SK-N-SH treated with all-trans-retinoic acid at 6 μM for 48 hours (cell line): ENCODE data around the gene CAMK2A.

Experiments used
- ATAC-seq: fragments of 200-7000 bp; cut with Tn5 transposase; 3 replicates; pipeline ENCODE4 v1.9.1; 2020; ENCODE audit warnings: mild to moderate bottlenecking, moderate library complexity
- ARNTL ChIP-seq: fragments of 450-650 bp; formaldehyde crosslinking; IDR thresholded peaks from 2 replicates; pipeline ENCODE4 v1.5.0; 2020; ENCODE audit warnings: low read depth, mild to moderate bottlenecking, moderate library complexity, borderline replicate concordance
- BACH2 ChIP-seq: fragments of 250-450 bp; sonication (Bioruptor Pico); IDR thresholded peaks from 2 replicates; pipeline ENCODE4 v1.9.0; 2021; ENCODE audit warnings: mild to moderate bottlenecking, borderline replicate concordance
- CSDC2 ChIP-seq: fragments of 250-450 bp; sonication (Bioruptor Pico); IDR thresholded peaks from 2 replicates; pipeline ENCODE4 v1.5.0; 2020; ENCODE audit warnings: mild to moderate bottlenecking, moderate library complexity
- GLIS3 ChIP-seq: fragments of 250-450 bp; sonication (Bioruptor Pico); IDR thresholded peaks from 2 replicates; pipeline ENCODE4 v1.5.0; 2020; ENCODE audit warnings: mild to moderate bottlenecking, moderate library complexity
- OSR1 ChIP-seq: fragments of 250-450 bp; sonication (Bioruptor Pico); IDR thresholded peaks from 2 replicates; pipeline ENCODE4 v1.8.0; 2022; ENCODE audit warnings: moderate library complexity, mild to moderate bottlenecking, inconsistent platforms
- POU6F1 ChIP-seq: fragments of 250-450 bp; sonication (Bioruptor Pico); IDR thresholded peaks from 2 replicates; pipeline ENCODE4 v1.8.0; 2021; ENCODE audit warnings: low read depth, mild to moderate bottlenecking, moderate library complexity, borderline replicate concordance
- PPARA ChIP-seq: fragments of 250-450 bp; sonication (Bioruptor Pico); IDR thresholded peaks from 2 replicates; pipeline ENCODE4 v1.5.0; 2020; ENCODE audit warnings: mild to moderate bottlenecking, borderline replicate concordance
- SNAI2 ChIP-seq: fragments of 250-450 bp; sonication (Bioruptor Pico); IDR thresholded peaks from 2 replicates; pipeline ENCODE4 v1.5.0; 2020; ENCODE audit warnings: mild to moderate bottlenecking, moderate library complexity
- TOX ChIP-seq: fragments of 250-450 bp; sonication (Bioruptor Pico); IDR thresholded peaks from 2 replicates; pipeline ENCODE4 v1.8.0; 2021; ENCODE audit warnings: mild to moderate bottlenecking, moderate library complexity, borderline replicate concordance
- TSHZ2 ChIP-seq: fragments of 250-450 bp; sonication (Bioruptor Pico); IDR thresholded peaks from 2 replicates; pipeline ENCODE4 v1.5.0; 2020; ENCODE audit warnings: mild to moderate bottlenecking, moderate library complexity
- ZFP3 ChIP-seq: fragments of 250-450 bp; sonication (Bioruptor Pico); IDR thresholded peaks from 2 replicates; pipeline ENCODE4 v1.5.0; 2020; ENCODE audit warnings: mild to moderate bottlenecking, moderate library complexity
- ZFP30 ChIP-seq: fragments of 450-650 bp; formaldehyde crosslinking; IDR thresholded peaks from 2 replicates; pipeline ENCODE4 v1.5.0; 2022; ENCODE audit warnings: mild to moderate bottlenecking, moderate library complexity
- ZNF8 ChIP-seq: fragments of 450-650 bp; formaldehyde crosslinking; IDR thresholded peaks from 2 replicates; pipeline ENCODE4 v1.5.0; 2020; ENCODE audit warnings: mild to moderate bottlenecking, moderate library complexity
- TF ChIP-seq, protein P1 (sequence below): fragments of 250-450 bp; sonication (Bioruptor Pico); IDR thresholded peaks from 2 replicates; pipeline ENCODE4 v1.5.1; 2021; ENCODE audit warnings: mild to moderate bottlenecking, moderate library complexity
- TF ChIP-seq, protein P2 (sequence below): fragments of 250-450 bp; sonication (Bioruptor Pico); IDR thresholded peaks from 2 replicates; pipeline ENCODE4 v1.5.1; 2020; ENCODE audit warnings: low read depth, mild to moderate bottlenecking, moderate library complexity
- TF ChIP-seq, protein P3 (sequence below): fragments of 250-450 bp; sonication (Bioruptor Pico); IDR thresholded peaks from 2 replicates; pipeline ENCODE4 v1.8.0; 2020; ENCODE audit warnings: mild to moderate bottlenecking, moderate library complexity, borderline replicate concordance

CAMK2A gene

GRCh38 chr5:150291388-150292385, 2.1 kb upstream of the CAMK2A start (continued):
- TF ChIP-seq POU6F1 (CRISPR knock-in tag): no peak
- TF ChIP-seq CSDC2 (CRISPR knock-in tag): no peak
- TF ChIP-seq TOX (CRISPR knock-in tag): no peak
- TF ChIP-seq SNAI2 (CRISPR knock-in tag): no peak
- no peak for TF ChIP-seq OSR1
- no peak for TF ChIP-seq PPARA (CRISPR knock-in tag)
- TF ChIP-seq ZFP3 (CRISPR knock-in tag): no peak
- TF ChIP-seq ARNTL (CRISPR knock-in tag): no peak
- TF ChIP-seq, protein P1, sequence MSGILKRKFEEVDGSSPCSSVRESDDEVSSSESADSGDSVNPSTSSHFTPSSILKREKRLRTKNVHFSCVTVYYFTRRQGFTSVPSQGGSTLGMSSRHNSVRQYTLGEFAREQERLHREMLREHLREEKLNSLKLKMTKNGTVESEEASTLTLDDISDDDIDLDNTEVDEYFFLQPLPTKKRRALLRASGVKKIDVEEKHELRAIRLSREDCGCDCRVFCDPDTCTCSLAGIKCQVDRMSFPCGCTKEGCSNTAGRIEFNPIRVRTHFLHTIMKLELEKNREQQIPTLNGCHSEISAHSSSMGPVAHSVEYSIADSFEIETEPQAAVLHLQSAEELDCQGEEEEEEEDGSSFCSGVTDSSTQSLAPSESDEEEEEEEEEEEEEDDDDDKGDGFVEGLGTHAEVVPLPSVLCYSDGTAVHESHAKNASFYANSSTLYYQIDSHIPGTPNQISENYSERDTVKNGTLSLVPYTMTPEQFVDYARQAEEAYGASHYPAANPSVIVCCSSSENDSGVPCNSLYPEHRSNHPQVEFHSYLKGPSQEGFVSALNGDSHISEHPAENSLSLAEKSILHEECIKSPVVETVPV (CRISPR knock-in tag): no peak
- TF ChIP-seq, protein P2, sequence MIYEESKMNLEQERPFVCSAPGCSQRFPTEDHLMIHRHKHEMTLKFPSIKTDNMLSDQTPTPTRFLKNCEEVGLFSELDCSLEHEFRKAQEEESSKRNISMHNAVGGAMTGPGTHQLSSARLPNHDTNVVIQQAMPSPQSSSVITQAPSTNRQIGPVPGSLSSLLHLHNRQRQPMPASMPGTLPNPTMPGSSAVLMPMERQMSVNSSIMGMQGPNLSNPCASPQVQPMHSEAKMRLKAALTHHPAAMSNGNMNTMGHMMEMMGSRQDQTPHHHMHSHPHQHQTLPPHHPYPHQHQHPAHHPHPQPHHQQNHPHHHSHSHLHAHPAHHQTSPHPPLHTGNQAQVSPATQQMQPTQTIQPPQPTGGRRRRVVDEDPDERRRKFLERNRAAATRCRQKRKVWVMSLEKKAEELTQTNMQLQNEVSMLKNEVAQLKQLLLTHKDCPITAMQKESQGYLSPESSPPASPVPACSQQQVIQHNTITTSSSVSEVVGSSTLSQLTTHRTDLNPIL (CRISPR knock-in tag): no peak
- no peak for TF ChIP-seq BACH2 (CRISPR knock-in tag)

DNA sequence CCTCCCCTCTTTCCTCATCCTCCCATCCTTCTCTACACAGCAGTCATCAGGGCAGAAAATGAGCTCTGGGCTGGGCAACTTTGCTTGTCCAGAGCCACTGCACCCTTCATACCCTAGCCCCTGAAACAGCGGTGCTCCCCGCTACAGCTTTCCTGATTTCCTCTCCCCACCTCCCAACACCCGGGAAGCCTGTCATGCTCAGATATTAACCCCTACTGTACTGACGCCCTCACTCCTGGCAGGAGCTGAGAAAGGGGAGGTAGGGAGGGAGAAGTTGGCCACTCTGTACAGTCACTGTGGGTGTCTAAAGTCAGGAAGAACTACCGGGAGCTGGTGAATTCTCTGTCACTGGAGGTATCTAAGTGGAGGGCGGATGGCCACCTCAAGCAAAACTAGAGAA, 782 bp downstream of the CAMK2A start:
- no peak for ATAC-seq

More for the DNA sequence above, 782 bp downstream of the CAMK2A start:
- TF ChIP-seq ZFP30 (CRISPR knock-in tag): no peak
- TF ChIP-seq, protein P2 (CRISPR knock-in tag): no peak
- TF ChIP-seq, protein P3, sequence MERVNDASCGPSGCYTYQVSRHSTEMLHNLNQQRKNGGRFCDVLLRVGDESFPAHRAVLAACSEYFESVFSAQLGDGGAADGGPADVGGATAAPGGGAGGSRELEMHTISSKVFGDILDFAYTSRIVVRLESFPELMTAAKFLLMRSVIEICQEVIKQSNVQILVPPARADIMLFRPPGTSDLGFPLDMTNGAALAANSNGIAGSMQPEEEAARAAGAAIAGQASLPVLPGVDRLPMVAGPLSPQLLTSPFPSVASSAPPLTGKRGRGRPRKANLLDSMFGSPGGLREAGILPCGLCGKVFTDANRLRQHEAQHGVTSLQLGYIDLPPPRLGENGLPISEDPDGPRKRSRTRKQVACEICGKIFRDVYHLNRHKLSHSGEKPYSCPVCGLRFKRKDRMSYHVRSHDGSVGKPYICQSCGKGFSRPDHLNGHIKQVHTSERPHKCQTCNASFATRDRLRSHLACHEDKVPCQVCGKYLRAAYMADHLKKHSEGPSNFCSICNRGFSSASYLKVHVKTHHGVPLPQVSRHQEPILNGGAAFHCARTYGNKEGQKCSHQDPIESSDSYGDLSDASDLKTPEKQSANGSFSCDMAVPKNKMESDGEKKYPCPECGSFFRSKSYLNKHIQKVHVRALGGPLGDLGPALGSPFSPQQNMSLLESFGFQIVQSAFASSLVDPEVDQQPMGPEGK (CRISPR knock-in tag): no peak
- no peak for TF ChIP-seq PPARA (CRISPR knock-in tag)
- TF ChIP-seq, protein P1 (CRISPR knock-in tag): no peak
- no peak for TF ChIP-seq TOX (CRISPR knock-in tag)
- no peak for TF ChIP-seq POU6F1 (CRISPR knock-in tag)
- no peak for TF ChIP-seq GLIS3 (CRISPR knock-in tag)
- no peak for TF ChIP-seq ZNF8 (CRISPR knock-in tag)
- no peak for TF ChIP-seq TSHZ2
